Fibroblast of skin of back (primary cell): ENCODE results near the gene TCOF1.

Source experiments
- DNase-seq: peaks from one replicate; pipeline ENCODE4 v3.0.0-alpha.2; 2013

TCOF1 gene

DNA sequence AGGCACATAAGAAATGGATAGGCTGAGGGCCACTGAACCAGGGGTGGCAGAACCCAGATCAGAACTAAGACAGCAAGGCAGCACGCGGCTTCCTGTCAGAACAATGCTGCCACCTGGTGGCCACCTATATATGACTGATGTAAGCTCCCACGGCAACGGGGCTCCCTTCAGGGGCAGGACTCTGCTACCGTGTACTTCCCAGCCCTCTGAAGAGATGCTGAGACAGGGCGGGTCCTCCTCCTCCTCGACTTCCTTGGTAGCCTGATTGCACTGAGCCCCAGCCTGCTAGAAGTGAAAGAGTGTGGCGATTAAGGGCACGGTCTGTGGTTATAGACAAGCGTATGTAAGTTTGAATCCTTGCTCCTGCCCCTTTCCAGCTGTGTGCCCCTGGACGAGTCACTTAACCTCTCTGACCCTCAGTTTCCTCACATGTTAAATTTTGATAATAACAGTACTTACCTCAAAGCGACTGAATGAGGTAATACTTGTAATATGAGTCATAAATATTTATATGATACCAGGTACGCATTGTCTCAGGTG, 78.7 kb downstream of the TCOF1 start:
- peak; percentile 75 for DNase-seq

DNA sequence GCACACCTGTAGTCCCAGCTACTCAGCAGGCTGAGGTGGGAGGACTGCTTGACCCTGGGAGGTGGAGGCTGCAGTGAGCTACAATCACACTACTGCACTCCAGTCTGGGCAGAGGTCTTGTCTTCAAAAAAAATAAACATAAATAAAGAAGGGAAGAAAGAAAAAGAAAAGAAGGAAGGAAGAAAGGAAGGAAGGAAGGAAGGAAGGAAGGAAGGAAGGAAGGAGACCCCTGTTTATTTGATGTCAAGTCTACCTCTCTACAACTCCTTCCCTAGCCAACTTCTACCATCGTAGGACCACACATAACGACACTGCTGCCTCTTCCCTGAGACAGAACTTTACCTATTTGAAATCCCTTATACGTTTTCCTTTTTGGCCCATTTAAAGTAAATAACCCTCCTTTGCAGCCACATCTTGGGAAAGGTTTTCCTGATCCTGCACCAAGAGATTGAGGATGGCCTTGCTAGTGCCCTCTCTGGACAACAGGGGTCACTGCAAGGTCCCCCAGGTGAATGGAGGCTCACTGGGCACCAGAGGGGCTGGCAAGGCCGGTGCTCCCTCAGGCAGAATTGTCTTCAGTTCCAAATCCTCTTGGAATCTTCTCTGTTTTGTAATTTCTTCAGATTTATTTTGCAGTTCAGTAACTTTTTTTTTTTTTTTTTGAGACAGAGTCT, 81.5 kb downstream of the TCOF1 start:
- DNase-seq = peak; percentile 35

DNA sequence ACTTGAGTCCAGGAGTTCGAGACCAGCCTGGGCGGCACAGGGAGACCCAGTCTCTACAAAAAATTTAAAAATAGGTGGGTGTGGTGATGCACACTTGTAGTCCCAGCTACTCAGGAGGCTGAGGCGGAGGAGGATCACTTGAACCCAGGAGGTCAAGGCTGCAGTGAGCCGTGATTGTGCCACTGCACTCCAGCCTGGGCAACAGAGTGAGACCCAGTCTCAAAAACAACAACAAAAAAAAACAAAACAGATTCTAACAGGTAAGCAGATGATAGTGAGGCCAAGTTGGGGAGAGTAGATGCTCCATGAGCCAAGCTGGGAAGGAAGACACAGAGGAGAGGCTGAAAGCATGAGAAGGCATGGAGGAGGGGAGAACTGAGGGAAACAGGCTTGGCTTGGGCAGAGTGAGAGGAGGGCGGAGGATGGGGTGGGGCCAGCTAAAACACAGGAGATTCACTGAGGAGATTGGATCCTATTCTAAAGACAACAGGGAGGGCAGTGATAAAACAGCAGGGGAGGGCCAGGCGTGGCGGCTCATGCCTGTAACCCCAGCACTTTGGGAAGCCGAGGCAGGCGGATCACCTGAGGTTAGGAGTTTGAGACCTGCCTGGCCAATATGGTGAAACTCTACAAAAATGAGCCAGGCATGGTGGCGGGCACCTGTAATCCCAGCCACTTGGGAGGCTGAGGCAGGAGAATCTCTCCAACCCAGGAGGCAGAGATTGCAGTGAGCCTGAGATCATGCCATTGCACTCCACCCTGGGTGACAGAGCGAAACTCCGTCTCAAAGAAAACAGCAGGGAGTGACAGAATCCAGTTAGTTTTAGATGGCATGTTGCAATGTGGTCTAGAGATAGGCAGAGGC, 83.7 kb downstream of the TCOF1 start:
- DNase-seq = no peak

GRCh38 chr5:150441813-150442698, 84.6 kb downstream of the TCOF1 start:
- DNase-seq = no peak

DNA sequence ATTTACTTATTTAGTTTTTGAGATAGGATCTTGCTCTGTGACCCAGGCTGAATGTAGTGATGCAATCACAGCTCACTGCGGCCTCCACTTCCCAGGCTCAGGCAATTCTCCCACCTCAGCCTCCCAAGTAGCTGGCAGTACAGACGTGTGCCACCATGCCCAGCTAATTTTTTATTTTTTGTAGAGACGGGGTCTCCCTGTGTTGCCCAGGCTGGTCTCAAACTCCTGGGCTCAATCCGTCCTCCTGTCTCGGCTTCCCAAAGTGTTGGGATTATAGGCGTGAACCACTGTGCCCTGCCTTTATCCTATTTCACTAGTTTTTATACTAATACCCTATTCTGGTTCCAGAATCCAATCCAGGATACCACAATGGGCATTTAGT, 85.2 kb downstream of the TCOF1 start:
- no peak for DNase-seq

DNA sequence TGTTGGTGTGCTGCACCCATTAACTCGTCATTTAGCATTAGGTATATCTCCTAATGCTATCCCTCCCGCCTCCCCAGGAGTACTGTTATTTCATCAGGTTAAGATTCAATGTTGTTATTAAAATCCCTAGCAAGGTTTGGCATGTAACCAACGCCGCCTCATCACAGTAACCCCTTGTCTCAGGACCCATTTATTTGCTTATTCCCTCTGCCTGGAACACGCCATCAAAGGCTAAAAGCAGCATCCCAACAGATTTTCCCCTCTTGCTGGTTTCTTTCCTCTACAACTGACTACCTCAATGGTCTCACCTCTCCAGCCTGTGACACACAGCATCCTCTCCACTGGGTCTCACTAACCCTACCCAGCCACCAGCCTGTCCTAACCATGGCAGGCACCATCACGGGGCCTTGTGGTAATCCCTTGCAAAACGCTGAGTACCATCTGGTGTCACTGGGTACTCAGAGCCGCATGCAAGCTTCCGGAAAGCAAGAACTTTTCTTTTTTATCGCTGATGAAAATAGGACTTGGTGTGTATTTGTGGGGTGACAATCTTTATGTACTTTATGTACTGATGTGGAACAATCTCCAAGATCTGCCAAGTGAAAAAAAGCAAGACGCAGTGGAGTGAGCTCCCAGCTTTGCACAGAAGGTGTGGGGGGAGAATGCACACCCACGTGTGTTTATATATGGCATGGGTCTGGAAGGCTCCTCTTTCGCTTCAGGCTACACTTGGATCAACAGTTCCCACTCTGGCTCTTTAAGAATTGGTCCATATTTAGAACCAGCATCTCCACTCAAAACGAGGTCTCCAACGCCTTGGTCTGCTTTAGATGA, 86.0 kb downstream of the TCOF1 start:
- DNase-seq = no peak

GRCh38 chr5:150444770-150445169, 87.3 kb downstream of the TCOF1 start:
- no peak for DNase-seq

DNA sequence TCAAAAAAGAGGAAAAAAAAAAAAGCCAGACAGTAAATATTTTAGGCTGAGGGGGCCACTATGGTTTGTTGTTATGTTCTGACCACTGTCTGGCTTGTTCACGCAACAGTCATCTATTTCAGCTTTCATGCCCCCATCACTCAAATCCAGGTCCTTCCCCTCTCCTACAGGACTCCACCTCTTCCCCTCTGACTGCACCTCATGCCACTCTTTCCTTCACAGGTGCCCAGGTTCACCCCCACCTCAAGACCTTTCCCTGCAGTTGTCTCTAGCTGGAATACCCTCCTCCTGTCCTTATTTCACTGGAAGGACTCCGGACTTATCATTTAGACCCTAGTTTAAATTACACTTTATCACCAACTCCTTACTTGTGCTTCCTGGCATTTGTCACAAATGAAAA, 88.6 kb downstream of the TCOF1 start:
- DNase-seq = no peak

- no peak for DNase-seq
Observed at GRCh38 chr5:150446583-150446982, 89.1 kb downstream of the TCOF1 start.

DNA sequence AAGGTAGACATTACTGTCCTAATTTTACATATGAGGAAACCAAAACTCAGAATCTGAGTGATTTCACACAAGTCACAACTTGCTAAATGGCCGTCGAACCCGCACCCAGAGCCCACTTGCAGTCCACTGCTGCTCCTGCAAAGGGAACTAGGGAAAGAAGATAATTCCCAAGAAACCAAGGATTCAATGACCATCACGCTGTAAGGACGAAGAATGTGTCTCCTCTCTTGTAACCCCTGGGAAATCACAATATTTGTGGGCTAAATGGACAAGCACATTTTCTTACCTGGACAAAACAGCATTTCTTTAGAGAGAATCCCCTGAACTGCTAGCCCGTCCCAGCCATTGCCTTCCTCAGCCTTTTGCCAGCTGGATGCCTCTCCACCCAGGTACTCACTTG, 89.7 kb downstream of the TCOF1 start:
- DNase-seq = no peak

DNA sequence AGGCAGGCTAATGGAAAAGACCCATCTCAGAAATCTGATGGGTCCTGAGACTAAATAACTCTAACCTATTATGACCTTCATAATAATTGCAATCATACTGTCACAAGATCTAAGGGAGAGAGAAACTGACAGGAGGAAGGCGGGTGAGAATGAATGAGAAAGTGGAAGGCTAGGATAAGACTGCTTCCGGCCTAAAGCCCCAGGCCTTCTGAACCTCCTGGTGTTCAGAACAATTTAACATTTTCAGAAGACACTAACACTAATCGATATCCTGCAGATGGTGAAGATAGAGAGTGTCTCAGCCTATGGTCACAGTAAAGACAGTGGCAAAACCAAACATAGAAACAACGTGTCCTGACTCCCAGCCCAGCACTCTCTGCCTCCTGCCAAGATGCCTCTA, 90.8 kb downstream of the TCOF1 start:
- no peak for DNase-seq

GRCh38 chr5:150448952-150449516, 91.5 kb downstream of the TCOF1 start:
- DNase-seq = no peak
